SU-DHL-6 (cell line): ENCODE measurements around the gene PXDN.

Source experiments
- H2AFZ ChIP-seq: fragments of 200-600 bp; sonication (generic); 2 replicates; pipeline ENCODE4 v1.6.1; 2014; ENCODE audit warnings: low read depth, mild to moderate bottlenecking, moderate library complexity, mixed read lengths, antibody characterized with exemption, low read length; ENCODE audit not compliant: severe bottlenecking
- H3F3A ChIP-seq: fragments of 200-600 bp; shearing (Covaris generic); 2 replicates; pipeline ENCODE4 v1.6.0; 2016; ENCODE audit warnings: antibody characterized with exemption, mild to moderate bottlenecking; ENCODE audit not compliant: insufficient read depth
- H3K27ac ChIP-seq: fragments of 200-600 bp; sonication (generic); 2 replicates; pipeline ENCODE4 v1.5.1; 2016; ENCODE audit warnings: low read depth, mild to moderate bottlenecking, low read length, moderate library complexity, mixed read lengths
- H3K27me3 ChIP-seq: fragments of 200-600 bp; sonication (generic), shearing (Covaris generic); 2 replicates; pipeline ENCODE4 v1.6.0; 2014; ENCODE audit warnings: mild to moderate bottlenecking, low read length
- H3K36me3 ChIP-seq: fragments of 200-600 bp; sonication (generic); 2 replicates; pipeline ENCODE4 v1.6.1; 2014; ENCODE audit warnings: mild to moderate bottlenecking, low read length, mixed read lengths
- H3K4me2 ChIP-seq: fragments of 300-600, 200-600 bp; shearing (Covaris generic), sonication (generic); 2 replicates; pipeline ENCODE4 v1.6.0; 2014; ENCODE audit warnings: low read length, low read depth, mild to moderate bottlenecking; ENCODE audit not compliant: poor library complexity, severe bottlenecking
- H3K4me3 ChIP-seq: fragments of 200-600 bp; sonication (generic); 2 replicates; pipeline ENCODE4 v1.5.1; 2014; ENCODE audit warnings: antibody characterized with exemption, low read length, mild to moderate bottlenecking, mixed read lengths; ENCODE audit not compliant: insufficient read depth, poor library complexity, severe bottlenecking
- H3K79me2 ChIP-seq: fragments of 200-600 bp; sonication (generic); 2 replicates; pipeline ENCODE4 v1.6.1; 2014; ENCODE audit warnings: mild to moderate bottlenecking, low read length, moderate library complexity; ENCODE audit not compliant: insufficient read depth
- H3K9ac ChIP-seq: fragments of 200-600 bp; sonication (generic); 2 replicates; pipeline ENCODE4 v1.7.0; 2014; ENCODE audit warnings: mild to moderate bottlenecking, low read length
- H3K9me2 ChIP-seq: fragments of 200-600 bp; sonication (generic); replicated peaks from 2 replicates; pipeline ENCODE4 v1.6.1; 2014; ENCODE audit warnings: low read length; ENCODE audit not compliant: insufficient read depth
- H3K9me3 ChIP-seq: fragments of 200-600 bp; sonication (generic); 2 replicates; pipeline ENCODE4 v1.6.1; 2014; ENCODE audit warnings: low read length, mixed read lengths; ENCODE audit not compliant: insufficient read depth
- H4K20me1 ChIP-seq: fragments of 200-600 bp; sonication (generic); 2 replicates; pipeline ENCODE4 v1.6.1; 2014; ENCODE audit warnings: low read depth, mild to moderate bottlenecking, antibody characterized with exemption, low read length, moderate library complexity, mixed read lengths
- EZH2phosphoT487 ChIP-seq: fragments of 200-600 bp; sonication (generic), shearing (Covaris generic); conservative IDR thresholded peaks from 2 replicates; pipeline ENCODE4 v1.6.1; 2018; ENCODE audit warnings: mild to moderate bottlenecking, antibody characterized with exemption, low read length, moderate library complexity, mixed read lengths
- TF ChIP-seq, protein P1 (sequence below): fragments of 200-600 bp; sonication (generic); IDR thresholded peaks from one replicate; pipeline ENCODE4 v1.5.1; 2017; ENCODE audit warnings: antibody characterized with exemption, mild to moderate bottlenecking, low read length, moderate library complexity; ENCODE audit not compliant: insufficient read depth, poor library complexity, severe bottlenecking

PXDN gene

DNA sequence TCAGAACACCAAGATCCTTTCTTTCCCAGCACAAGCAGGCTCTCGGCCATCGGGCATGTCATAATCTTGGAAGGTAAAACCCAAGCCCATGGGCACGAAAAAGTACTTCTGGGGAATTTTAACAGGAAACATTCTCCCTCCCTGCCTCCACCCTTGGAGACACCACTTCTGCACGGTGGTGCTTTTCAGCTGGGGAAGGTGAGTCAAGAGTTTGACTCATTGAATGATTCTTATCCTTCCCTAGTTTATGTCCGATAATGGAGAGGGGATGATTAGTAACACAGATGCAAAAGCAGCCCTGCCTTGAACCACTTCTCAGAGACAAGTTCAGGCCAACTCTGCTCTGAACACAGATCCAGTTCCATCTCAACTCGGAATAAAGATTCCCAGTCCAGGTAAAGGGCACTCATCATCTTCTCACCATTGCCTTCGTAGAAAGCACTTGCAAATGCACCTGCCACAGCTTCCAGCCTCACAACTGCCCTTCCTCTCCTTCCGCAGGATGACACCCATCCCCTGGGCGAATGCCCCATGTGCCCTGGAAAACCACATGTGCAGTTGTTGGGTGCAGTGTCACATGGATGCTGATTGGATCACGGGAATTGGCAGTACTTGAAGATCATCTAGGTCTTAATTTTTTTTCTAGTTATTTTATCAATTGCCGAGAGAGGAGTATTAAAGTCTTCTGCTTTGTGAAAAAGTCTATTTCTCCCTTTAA, 136.2 kb downstream of the PXDN start:
- no peaks in the 10 kb centered on the region for H3K79me2 ChIP-seq
- H2AFZ ChIP-seq: no peak overlapping the region
- TF ChIP-seq, protein P1, sequence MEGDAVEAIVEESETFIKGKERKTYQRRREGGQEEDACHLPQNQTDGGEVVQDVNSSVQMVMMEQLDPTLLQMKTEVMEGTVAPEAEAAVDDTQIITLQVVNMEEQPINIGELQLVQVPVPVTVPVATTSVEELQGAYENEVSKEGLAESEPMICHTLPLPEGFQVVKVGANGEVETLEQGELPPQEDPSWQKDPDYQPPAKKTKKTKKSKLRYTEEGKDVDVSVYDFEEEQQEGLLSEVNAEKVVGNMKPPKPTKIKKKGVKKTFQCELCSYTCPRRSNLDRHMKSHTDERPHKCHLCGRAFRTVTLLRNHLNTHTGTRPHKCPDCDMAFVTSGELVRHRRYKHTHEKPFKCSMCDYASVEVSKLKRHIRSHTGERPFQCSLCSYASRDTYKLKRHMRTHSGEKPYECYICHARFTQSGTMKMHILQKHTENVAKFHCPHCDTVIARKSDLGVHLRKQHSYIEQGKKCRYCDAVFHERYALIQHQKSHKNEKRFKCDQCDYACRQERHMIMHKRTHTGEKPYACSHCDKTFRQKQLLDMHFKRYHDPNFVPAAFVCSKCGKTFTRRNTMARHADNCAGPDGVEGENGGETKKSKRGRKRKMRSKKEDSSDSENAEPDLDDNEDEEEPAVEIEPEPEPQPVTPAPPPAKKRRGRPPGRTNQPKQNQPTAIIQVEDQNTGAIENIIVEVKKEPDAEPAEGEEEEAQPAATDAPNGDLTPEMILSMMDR: no peak
- TF ChIP-seq EZH2phosphoT487: no peak
- H3K27me3 ChIP-seq: no peaks in the 10 kb centered on the region
- no peak overlapping the region for H3K9ac ChIP-seq
- no peaks in the 10 kb centered on the region for H3K9me3 ChIP-seq
- H3K36me3 ChIP-seq: no peaks in the 10 kb centered on the region
- no peaks in the 10 kb centered on the region for H3K9me2 ChIP-seq
- H3F3A ChIP-seq: no peaks in the 10 kb centered on the region
- no peak overlapping the region for H3K27ac ChIP-seq
- H4K20me1 ChIP-seq: no peaks in the 10 kb centered on the region
- no peak overlapping the region for H3K4me3 ChIP-seq
- no peak overlapping the region for H3K4me2 ChIP-seq

DNA sequence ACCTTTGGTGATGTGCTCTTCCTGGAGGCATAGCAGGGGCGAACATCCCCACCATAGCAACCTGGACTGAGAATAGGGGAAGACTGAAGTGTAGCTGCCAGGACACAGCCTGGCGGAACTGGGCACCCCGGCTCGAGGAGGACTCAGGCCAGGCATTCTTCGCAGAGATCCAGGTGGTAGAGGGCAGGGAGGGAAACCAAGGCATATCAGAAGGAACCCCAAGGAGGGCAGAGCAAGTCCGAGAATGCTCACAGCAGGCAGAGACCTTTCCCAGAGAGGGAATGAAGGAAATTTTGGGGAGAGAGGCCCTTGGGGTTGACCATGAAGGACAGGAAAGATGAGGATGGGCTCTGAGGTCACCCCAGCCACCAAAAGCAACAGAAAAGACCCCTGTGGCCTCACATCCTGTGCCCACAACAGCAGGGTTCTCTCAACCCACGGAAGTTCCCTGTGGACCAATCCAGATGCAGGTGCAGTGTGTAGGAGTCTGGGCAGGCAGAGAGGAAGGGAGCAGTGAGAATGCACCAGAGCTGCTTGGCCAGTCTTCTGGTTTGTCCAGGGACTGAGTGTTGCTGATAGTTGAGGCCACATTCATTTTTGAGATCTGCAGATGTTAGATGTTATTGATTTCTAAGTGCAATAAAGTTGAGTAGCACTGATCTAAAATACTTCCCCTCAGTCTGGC, 136.9 kb downstream of the PXDN start:
- H3K27me3 ChIP-seq: no peaks in the 10 kb centered on the region
- no peak overlapping the region for H3K4me2 ChIP-seq
- no peaks in the 10 kb centered on the region for H4K20me1 ChIP-seq
- H3K9me2 ChIP-seq: no peaks in the 10 kb centered on the region
- no peak overlapping the region for H2AFZ ChIP-seq
- no peak overlapping the region for H3K4me3 ChIP-seq
- H3F3A ChIP-seq: no peaks in the 10 kb centered on the region
- H3K27ac ChIP-seq: no peak overlapping the region
- H3K79me2 ChIP-seq: no peaks in the 10 kb centered on the region
- no peak overlapping the region for H3K9ac ChIP-seq
- TF ChIP-seq EZH2phosphoT487: no peak
- TF ChIP-seq, protein P1: no peak
- H3K9me3 ChIP-seq: no peaks in the 10 kb centered on the region
- H3K36me3 ChIP-seq: no peaks in the 10 kb centered on the region

- no peaks in the 10 kb centered on the region for H3K27me3 ChIP-seq
- no peaks in the 10 kb centered on the region for H3K36me3 ChIP-seq
- H3K9me2 ChIP-seq: no peaks in the 10 kb centered on the region
- no peaks in the 10 kb centered on the region for H3K79me2 ChIP-seq
- H3K27ac ChIP-seq: no peak overlapping the region
- TF ChIP-seq, protein P1: no peak
- TF ChIP-seq EZH2phosphoT487: no peak
- H2AFZ ChIP-seq: no peak overlapping the region
- no peak overlapping the region for H3K9ac ChIP-seq
- H3K4me2 ChIP-seq: no peak overlapping the region
- H4K20me1 ChIP-seq: no peaks in the 10 kb centered on the region
- H3F3A ChIP-seq: no peaks in the 10 kb centered on the region
- H3K9me3 ChIP-seq: no peaks in the 10 kb centered on the region
- H3K4me3 ChIP-seq: no peak overlapping the region
These were observed 137.7 kb downstream of the PXDN start for GRCh38 chr2:1606421-1607235.
